A549 (cell line): Measurements from ENCODE around the gene ZSCAN5A. TPM values are rescaled to one million over a fixed set of nuclear protein-coding genes. Genes with fewer than 3 reads are reported as not detected.

Experiments used
- ATAC-seq, 2 experiments: fragments of 200-7000 bp in 1 of 2; fragments of >200 bp in 1 of 2; cut with Nextera tagmentation in 1 of 2; cut with Tn5 transposase in 1 of 2; 3 replicates each; pipeline versions ENCODE4 v1.8.0 to v1.9.1; 2018 to 2020; ENCODE audit warnings: mild to moderate bottlenecking in 1 of 2, moderate library complexity in 1 of 2
- CTCF ChIA-PET: fragments of 300-600 bp; sonication (Branson Sonifier 250); formaldehyde crosslinking; extraction: SDS; loops from one replicate; lab custom pipeline; 2021; ENCODE audit warnings: antibody characterized with exemption, inconsistent platforms; lab: Yijun Ruan, JAX
- POLR2A ChIA-PET: fragments of 350-600 bp; formaldehyde crosslinking; extraction: SDS; loops from one replicate; lab custom pipeline; 2021; ENCODE audit warnings: antibody characterized with exemption, inconsistent platforms; lab: Yijun Ruan, JAX
- DNase-seq, 2 experiments: peaks; one replicate each; pipeline versions ENCODE4 v3.0.0 to v3.0.0-alpha.2; 2011 to 2016; ENCODE audit warnings: low read depth in 1 of 2, low spot score in 1 of 2
- FAIRE-seq: peaks from 2 replicates; lab custom pipeline; 2011; peaks lifted over from hg19 to GRCh38; lab: Jason Lieb, UNC
- H3K27ac ChIP-seq, 2 experiments: fragments of >200 bp; sonication (Bioruptor Twin); formaldehyde crosslinking; 3 replicates each; pipeline ENCODE4 v1.5.1; 2016 to 2017
- H3K4me1 ChIP-seq: fragments of >200 bp; sonication (Bioruptor Twin); formaldehyde crosslinking; 3 replicates; pipeline ENCODE4 v1.6.1; 2016
- H3K4me2 ChIP-seq: fragments of >200 bp; sonication (Bioruptor Twin); formaldehyde crosslinking; 3 replicates; pipeline ENCODE4 v1.6.1; 2016
- H3K4me3 ChIP-seq: fragments of >200 bp; sonication (Bioruptor Twin); formaldehyde crosslinking; 3 replicates; pipeline ENCODE4 v1.5.1; 2016
- H3K9me3 ChIP-seq: fragments of >200 bp; sonication (Bioruptor Twin); formaldehyde crosslinking; 3 replicates; pipeline ENCODE4 v1.6.1; 2016
- BHLHE40 ChIP-seq: IDR thresholded peaks from 2 replicates; pipeline ENCODE4 v1.6.1; 2012; ENCODE audit warnings: low read depth, low read length, inconsistent platforms
- EHF ChIP-seq: fragments of 250-450 bp; sonication (Bioruptor Pico); IDR thresholded peaks from 2 replicates; pipeline ENCODE4 v1.5.0; 2020; ENCODE audit warnings: mild to moderate bottlenecking
- ESRRA ChIP-seq: fragments of 150-350 bp; IDR thresholded peaks from 2 replicates; pipeline ENCODE4 v1.6.1; 2014; ENCODE audit warnings: mild to moderate bottlenecking, low read length, borderline replicate concordance
- FOSB ChIP-seq: fragments of 250-450 bp; sonication (Bioruptor Pico); IDR thresholded peaks from 2 replicates; pipeline ENCODE4 v1.5.0; 2020; ENCODE audit warnings: mild to moderate bottlenecking, moderate library complexity
- FOXS1 ChIP-seq: fragments of 250-450 bp; sonication (Bioruptor Pico); IDR thresholded peaks from 2 replicates; pipeline ENCODE4 v1.5.0; 2020; ENCODE audit warnings: mild to moderate bottlenecking, moderate library complexity
- HOXB5 ChIP-seq: fragments of 250-450 bp; sonication (Bioruptor Pico); IDR thresholded peaks from 2 replicates; pipeline ENCODE4 v1.5.0; 2020; ENCODE audit warnings: mild to moderate bottlenecking, moderate library complexity
- JUNB ChIP-seq: fragments of >200 bp; sonication (Bioruptor Twin); formaldehyde crosslinking; IDR thresholded peaks from 2 replicates; pipeline ENCODE4 v1.6.1; 2016
- KDM1A ChIP-seq: fragments of 200-600 bp; sonication (generic); IDR thresholded peaks from 2 replicates; pipeline ENCODE4 v1.6.1; 2016; ENCODE audit warnings: low read depth, mild to moderate bottlenecking
- MAZ ChIP-seq: fragments of 150-350 bp; IDR thresholded peaks from 2 replicates; pipeline ENCODE4 v1.6.1; 2014; ENCODE audit warnings: antibody characterized with exemption, low read depth, low read length, borderline replicate concordance
- NR3C1 ChIP-seq: fragments of >200 bp; sonication (Bioruptor Twin); formaldehyde crosslinking; IDR thresholded peaks from 3 replicates; pipeline ENCODE4 v1.6.1; 2017
- SMC3 ChIP-seq: fragments of >200 bp; sonication (Bioruptor Twin); formaldehyde crosslinking; IDR thresholded peaks from 3 replicates; pipeline ENCODE4 v1.6.1; 2018; ENCODE audit warnings: inconsistent platforms
- ZC3H11A ChIP-seq: fragments of 450-650 bp; IDR thresholded peaks from 2 replicates; pipeline ENCODE4 v1.6.1; 2014; ENCODE audit warnings: antibody characterized with exemption, mild to moderate bottlenecking
- ZNF302 ChIP-seq: fragments of 250-450 bp; sonication (Bioruptor Pico); IDR thresholded peaks from 2 replicates; pipeline ENCODE4 v1.9.0; 2021; ENCODE audit warnings: inconsistent platforms, mild to moderate bottlenecking, moderate library complexity
- polyA plus RNA-seq, 4 experiments: library from polyadenylated mRNA; depleted of rRNA in 3 of 4; stranded (reverse); fragments of >200 nt; fragmentation: RNase III in 1 of 4; extraction: RNeasy Plus Mini Kit Qiagen cat#74134 plus additional on column Dnase treatment in 1 of 4; gene quantifications; 2 replicates in 3 of 4; 3 replicates in 1 of 4; pipeline ENCODE4 v1.2.3, GENCODE V29; 2011 to 2017
- TF ChIP-seq, protein P1 (sequence below): fragments of >200 bp; sonication (Bioruptor Twin); formaldehyde crosslinking; IDR thresholded peaks from 2 replicates; pipeline ENCODE4 v1.6.1; 2016
- TF ChIP-seq, protein P2 (sequence below): fragments of 250-450 bp; sonication (Bioruptor Pico); IDR thresholded peaks from 2 replicates; pipeline ENCODE4 v1.5.0; 2021; ENCODE audit warnings: mild to moderate bottlenecking, moderate library complexity, borderline replicate concordance
- TF ChIP-seq, protein P3 (sequence below): fragments of 200-600 bp; sonication (generic); IDR thresholded peaks from 2 replicates; pipeline ENCODE4 v1.6.1; 2016; ENCODE audit warnings: antibody characterized with exemption, mild to moderate bottlenecking, moderate library complexity
- TF ChIP-seq, protein P4 (sequence below): fragments of 150-350 bp; IDR thresholded peaks from 2 replicates; pipeline ENCODE4 v1.6.1; 2014; ENCODE audit warnings: low read depth, mild to moderate bottlenecking, low read length
- TF ChIP-seq, protein P5 (sequence below): fragments of >200 bp; sonication (Bioruptor Twin); formaldehyde crosslinking; IDR thresholded peaks from 3 replicates; pipeline ENCODE4 v1.6.1; 2016
- TF ChIP-seq, protein P6 (sequence below): fragments of 250-450 bp; sonication (Bioruptor Pico); IDR thresholded peaks from 2 replicates; pipeline ENCODE4 v1.5.0; 2020; ENCODE audit warnings: low read depth, mild to moderate bottlenecking, moderate library complexity
- TF ChIP-seq, protein P7 (sequence below): fragments of >200 bp; sonication (Bioruptor Twin); formaldehyde crosslinking; IDR thresholded peaks from 3 replicates; pipeline ENCODE4 v1.5.1; 2016

ZSCAN5A gene
- polyA plus RNA-seq, 2 of the 4 experiments (the other 2 are of a cell fraction), result 10.8 to 13.3 TPM

DNA sequence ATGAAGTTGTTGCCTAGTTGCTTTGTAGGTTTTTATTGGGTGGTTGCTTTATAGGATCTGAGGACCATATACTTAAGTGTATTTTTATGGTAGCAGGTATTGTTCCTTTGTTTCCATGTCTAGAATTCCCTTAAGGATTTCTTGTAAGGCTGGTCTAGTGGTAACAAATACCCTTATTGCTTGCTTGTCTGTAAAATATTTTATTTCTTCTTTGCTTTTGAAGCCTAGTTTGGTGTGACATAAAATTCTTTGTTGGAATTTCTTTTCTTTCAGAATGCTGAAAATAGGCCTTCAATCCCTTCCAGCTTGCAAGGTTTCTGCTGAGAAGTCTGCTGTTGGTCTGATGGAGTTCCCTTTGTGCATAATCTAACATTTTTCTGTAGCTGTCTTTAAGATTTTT lies 18.1 kb upstream of the ZSCAN5A start:
- Histone ChIP-seq H3K9me3 (peaks cover 15% of the 10 kb centered on the region; the same call in 1 of the 3 replicates), H3K4me2 (no peak overlapping the region), H3K4me1 (no peaks in the 10 kb centered on the region), H3K4me3 (no peak overlapping the region), H3K27ac (no peak overlapping the region)
- TF ChIP-seq HOXB5 (CRISPR knock-in tag) (no peak), KDM1A (no peak), ZC3H11A (no peak), MAZ (no peak), ZNF302 (no peak), ESRRA (no peak), BHLHE40 (no peak), JUNB (no peak), FOXS1 (CRISPR knock-in tag) (no peak), SMC3 (no peak), EHF (no peak), NR3C1 (no peak), FOSB (no peak)
- TF ChIP-seq, protein P1, sequence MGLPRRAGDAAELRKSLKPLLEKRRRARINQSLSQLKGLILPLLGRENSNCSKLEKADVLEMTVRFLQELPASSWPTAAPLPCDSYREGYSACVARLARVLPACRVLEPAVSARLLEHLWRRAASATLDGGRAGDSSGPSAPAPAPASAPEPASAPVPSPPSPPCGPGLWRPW, result no peak
- TF ChIP-seq, protein P2, sequence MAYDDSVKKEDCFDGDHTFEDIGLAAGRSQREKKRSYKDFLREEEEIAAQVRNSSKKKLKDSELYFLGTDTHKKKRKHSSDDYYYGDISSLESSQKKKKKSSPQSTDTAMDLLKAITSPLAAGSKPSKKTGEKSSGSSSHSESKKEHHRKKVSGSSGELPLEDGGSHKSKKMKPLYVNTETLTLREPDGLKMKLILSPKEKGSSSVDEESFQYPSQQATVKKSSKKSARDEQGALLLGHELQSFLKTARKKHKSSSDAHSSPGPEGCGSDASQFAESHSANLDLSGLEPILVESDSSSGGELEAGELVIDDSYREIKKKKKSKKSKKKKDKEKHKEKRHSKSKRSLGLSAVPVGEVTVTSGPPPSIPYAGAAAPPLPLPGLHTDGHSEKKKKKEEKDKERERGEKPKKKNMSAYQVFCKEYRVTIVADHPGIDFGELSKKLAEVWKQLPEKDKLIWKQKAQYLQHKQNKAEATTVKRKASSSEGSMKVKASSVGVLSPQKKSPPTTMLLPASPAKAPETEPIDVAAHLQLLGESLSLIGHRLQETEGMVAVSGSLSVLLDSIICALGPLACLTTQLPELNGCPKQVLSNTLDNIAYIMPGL (CRISPR knock-in tag), result no peak
- TF ChIP-seq, protein P3, sequence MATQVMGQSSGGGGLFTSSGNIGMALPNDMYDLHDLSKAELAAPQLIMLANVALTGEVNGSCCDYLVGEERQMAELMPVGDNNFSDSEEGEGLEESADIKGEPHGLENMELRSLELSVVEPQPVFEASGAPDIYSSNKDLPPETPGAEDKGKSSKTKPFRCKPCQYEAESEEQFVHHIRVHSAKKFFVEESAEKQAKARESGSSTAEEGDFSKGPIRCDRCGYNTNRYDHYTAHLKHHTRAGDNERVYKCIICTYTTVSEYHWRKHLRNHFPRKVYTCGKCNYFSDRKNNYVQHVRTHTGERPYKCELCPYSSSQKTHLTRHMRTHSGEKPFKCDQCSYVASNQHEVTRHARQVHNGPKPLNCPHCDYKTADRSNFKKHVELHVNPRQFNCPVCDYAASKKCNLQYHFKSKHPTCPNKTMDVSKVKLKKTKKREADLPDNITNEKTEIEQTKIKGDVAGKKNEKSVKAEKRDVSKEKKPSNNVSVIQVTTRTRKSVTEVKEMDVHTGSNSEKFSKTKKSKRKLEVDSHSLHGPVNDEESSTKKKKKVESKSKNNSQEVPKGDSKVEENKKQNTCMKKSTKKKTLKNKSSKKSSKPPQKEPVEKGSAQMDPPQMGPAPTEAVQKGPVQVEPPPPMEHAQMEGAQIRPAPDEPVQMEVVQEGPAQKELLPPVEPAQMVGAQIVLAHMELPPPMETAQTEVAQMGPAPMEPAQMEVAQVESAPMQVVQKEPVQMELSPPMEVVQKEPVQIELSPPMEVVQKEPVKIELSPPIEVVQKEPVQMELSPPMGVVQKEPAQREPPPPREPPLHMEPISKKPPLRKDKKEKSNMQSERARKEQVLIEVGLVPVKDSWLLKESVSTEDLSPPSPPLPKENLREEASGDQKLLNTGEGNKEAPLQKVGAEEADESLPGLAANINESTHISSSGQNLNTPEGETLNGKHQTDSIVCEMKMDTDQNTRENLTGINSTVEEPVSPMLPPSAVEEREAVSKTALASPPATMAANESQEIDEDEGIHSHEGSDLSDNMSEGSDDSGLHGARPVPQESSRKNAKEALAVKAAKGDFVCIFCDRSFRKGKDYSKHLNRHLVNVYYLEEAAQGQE, result no peak
- TF ChIP-seq, protein P4, sequence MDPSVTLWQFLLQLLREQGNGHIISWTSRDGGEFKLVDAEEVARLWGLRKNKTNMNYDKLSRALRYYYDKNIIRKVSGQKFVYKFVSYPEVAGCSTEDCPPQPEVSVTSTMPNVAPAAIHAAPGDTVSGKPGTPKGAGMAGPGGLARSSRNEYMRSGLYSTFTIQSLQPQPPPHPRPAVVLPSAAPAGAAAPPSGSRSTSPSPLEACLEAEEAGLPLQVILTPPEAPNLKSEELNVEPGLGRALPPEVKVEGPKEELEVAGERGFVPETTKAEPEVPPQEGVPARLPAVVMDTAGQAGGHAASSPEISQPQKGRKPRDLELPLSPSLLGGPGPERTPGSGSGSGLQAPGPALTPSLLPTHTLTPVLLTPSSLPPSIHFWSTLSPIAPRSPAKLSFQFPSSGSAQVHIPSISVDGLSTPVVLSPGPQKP, result no peak
- TF ChIP-seq, protein P5, sequence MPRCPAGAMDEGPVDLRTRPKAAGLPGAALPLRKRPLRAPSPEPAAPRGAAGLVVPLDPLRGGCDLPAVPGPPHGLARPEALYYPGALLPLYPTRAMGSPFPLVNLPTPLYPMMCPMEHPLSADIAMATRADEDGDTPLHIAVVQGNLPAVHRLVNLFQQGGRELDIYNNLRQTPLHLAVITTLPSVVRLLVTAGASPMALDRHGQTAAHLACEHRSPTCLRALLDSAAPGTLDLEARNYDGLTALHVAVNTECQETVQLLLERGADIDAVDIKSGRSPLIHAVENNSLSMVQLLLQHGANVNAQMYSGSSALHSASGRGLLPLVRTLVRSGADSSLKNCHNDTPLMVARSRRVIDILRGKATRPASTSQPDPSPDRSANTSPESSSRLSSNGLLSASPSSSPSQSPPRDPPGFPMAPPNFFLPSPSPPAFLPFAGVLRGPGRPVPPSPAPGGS, result no peak
- TF ChIP-seq, protein P6, sequence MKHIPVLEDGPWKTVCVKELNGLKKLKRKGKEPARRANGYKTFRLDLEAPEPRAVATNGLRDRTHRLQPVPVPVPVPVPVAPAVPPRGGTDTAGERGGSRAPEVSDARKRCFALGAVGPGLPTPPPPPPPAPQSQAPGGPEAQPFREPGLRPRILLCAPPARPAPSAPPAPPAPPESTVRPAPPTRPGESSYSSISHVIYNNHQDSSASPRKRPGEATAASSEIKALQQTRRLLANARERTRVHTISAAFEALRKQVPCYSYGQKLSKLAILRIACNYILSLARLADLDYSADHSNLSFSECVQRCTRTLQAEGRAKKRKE (CRISPR knock-in tag), result no peak
- TF ChIP-seq, protein P7, sequence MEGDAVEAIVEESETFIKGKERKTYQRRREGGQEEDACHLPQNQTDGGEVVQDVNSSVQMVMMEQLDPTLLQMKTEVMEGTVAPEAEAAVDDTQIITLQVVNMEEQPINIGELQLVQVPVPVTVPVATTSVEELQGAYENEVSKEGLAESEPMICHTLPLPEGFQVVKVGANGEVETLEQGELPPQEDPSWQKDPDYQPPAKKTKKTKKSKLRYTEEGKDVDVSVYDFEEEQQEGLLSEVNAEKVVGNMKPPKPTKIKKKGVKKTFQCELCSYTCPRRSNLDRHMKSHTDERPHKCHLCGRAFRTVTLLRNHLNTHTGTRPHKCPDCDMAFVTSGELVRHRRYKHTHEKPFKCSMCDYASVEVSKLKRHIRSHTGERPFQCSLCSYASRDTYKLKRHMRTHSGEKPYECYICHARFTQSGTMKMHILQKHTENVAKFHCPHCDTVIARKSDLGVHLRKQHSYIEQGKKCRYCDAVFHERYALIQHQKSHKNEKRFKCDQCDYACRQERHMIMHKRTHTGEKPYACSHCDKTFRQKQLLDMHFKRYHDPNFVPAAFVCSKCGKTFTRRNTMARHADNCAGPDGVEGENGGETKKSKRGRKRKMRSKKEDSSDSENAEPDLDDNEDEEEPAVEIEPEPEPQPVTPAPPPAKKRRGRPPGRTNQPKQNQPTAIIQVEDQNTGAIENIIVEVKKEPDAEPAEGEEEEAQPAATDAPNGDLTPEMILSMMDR, result no peak
- no peak for DNase-seq
- ChIA-PET POLR2A (interaction anchor here (0.8 to 0.9 kb wide), 2 partner anchors 79 to 267 kb away, joined by 3 to 7 read pairs; no protein-coding TSS in a partner anchor), CTCF (interaction anchor here (0.6 to 4.0 kb wide), 27 partner anchors 8 to 656 kb away, joined by 3 to 51 read pairs (median 5); no protein-coding TSS in a partner anchor)
- no peak for ATAC-seq
- FAIRE-seq, result peak; percentile 32
